Hippocampal formation (tissue), 2 donors: ENCODE measurements around the gene CYYR1.

ENCODE experiments used
- DNase-seq, 2 donors: peaks; one replicate each; lab custom pipeline; 2025; lab: John Stamatoyannopoulos, UW

CYYR1 gene

DNA sequence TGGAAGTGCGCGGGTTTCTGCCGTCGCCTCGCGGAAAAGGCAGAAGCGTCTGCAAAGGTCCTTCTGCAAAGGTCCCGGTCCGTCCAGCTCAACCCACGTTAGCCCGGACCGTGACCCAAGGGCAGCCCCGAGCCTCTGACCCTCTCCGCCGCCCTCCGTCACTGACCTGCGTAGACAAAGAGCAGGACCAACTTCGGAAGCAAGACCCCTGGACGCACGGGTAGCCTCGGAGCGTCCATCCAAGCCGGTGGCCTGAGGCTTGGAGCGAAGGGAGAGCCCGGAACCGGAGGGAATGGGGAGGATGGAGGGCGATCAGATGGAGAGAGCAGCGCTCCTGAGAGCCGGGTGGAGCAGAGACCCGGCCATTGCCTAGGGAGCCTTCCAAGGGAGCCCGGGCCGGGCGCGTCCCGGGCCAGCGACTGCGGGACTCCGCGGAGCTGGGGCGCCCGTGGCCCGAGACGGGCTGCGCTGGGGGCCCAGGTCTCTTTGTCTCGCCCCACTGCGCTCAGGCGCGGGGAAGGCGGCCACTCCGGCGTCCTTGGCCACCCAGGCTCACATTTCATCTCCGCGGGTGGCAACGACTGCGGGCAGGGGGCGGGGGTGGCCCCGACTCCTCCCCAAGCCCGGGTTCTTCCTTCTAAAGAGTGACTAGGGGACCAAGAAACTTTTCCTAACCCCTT, at the start of gene CYYR1:
CYYR1 (minus strand) TSS at position 585 of the 680 bp plus-strand sequence; CDS start at position 239, 346 bp downstream.
- no peak for DNase-seq

DNA sequence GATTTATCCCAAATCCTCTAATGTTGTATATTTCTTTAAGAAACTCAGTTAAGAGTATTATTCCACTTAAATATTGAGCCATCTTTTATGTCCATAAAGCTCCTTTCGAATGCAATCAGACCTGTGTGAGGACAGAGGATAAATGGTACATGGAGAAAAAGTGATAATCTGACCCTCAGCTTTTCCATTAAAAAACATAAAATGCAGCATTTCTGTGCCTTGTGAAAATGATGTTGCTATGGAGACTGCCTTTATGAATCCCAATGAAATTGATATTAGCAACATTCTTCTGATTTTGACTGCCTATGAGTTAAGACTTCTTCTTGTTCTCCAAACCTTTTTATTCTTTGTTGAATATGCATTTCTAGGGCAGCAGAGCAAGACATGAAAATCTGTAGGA, 44.1 kb upstream of the CYYR1 start:
- DNase-seq: no peak

DNA sequence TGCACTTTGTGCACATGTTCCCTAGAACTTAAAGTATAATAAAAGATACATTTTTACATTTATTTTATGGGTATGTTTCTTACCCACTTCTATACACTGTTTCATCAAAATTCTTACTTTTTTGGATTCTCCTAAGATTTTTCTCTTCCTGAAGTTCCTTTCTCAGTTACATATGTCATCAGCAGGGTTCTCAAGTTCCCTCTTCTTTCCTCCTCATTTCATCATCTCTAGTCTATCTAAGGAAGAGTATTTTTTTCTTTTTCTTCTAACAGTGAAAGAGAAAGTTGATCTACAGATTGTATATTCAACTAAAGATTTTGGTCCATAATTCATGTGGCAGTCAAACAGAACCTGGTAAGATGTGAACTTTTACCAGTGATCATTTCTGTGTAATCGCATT, 41.2 kb upstream of the CYYR1 start:
- no peak for DNase-seq

DNA sequence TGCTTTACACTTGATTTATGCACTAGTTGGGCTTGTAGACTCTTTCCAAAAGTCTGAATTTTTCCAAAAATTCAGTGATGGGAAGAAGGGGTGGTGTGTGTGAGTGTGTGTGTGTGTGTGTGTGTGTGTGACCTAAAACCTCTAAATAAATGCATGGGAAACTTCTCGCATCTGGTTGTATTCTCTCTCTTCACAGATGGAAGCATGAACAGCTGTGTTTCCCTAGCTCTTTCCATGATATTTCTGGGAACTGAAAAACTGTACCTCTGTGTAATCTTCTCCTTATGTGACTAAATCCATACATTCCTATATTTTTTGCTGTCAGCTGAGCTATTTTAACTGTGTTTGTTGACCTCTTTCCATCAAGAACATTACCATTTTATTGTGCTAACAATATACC, 26.2 kb upstream of the CYYR1 start:
- no peak for DNase-seq

DNA sequence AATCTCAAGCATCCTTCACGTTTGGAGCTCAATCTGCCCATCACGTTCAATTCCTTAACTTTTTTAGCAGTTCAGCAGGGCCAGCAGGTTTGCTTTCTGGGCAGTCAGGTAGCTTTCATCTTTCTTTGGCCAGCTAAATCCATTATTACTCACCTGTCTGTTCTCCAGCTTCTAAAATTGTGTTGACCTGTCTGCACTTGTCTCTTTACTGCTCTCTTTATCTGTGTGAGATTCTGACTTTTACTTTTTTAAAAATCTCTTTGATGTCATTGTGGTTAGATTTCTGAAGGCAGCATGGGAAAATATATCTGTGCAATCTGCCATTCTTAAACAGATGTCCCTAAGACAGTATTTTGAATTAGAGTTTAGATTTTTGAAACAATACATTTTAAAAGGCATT, 24.9 kb upstream of the CYYR1 start:
- no peak for DNase-seq

DNA sequence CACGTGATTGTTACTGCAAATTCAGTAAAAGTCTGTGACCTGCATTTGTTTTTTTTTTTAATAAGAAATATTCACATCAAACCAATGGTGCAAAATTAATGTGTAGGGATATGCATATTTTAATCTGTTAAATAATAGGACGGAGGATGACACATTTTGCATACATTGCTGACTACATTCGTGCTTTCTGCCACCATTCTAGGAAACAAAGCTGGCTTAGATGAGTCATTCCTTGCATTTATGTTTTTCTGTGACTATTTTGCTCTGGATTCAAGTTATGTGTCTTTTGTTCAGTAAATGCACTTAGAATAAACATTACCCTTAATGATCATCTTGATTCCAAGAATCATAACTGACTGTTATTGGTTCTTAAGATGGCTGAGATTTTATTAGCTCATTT, 23.9 kb upstream of the CYYR1 start:
- no peak for DNase-seq

DNA sequence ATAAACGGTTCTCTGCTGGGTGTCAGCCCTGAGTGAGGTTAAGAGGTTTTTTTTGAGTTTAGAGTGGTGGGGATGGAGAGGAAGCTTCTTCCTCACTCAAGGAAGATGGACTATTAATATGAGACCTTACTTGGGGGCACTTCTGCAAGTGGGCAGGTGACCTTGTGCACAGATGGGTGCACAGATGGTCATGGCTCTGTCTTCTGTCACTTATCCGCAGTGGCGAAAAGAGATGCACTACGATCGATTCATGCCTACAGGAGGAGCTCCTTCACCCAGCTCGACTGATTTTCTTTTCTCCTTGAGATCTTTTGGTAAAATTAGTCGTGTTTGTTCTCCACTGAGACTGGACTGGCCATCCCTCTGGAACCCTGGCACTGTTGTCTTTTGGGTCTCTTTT, 22.9 kb upstream of the CYYR1 start:
- DNase-seq: no peak

DNA sequence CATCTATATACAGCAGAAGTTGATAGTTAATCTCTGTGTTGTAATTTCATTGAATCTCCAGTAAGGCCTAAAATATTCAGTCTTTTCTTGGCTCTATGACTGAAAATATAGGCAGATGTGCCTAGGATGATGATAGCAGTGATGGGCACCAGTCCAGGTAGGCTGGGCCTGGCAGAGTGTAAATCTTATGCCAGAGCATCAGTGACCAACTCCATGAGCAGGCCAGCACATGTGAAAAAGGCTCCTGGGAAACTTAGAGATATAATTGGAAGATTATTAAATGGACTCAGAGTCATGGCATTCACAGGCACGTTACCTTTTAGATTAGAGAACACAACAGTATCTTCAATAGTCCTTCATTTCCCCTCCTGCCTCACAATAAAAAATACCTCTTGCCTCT, 20.7 kb upstream of the CYYR1 start:
- no peak for DNase-seq

DNA sequence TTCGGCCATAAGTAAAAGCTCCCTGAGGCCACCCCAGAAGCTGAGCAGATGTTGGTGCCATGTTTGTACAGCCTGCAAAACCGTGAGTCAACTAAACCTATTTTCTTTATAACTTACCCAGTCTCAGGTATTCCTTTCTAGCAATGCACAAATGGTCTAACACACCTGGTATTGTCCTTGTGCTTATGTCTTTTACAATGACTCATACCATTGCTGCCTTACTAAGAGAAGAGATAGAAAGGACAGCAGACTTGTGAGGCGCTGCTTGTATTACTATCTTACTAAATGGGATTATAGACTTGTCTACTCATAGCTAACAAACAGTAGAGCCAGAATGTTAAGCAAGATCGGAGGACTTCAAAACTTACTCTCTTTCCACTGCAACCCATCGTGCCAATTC, 18.5 kb upstream of the CYYR1 start:
- no peak for DNase-seq

DNA sequence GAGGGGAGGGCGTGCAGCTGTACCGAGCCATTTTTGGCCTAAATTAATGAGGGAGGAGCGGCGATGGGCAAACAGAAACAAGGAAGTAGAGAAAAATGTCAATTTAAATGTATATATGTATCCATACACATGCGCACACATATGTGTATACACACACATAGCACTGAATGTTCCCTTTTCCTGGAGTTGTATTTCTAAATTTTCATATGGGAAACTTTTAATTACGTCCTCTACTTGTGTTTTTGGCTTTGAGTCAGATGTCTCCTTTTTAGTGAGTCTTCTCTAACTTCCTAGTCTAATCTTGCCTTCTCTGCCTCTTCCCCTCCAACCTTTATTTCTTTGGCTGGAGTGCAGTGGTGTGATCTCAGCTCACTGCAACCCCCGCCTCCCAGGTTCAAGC, 15.4 kb upstream of the CYYR1 start:
- DNase-seq: no peak

DNA sequence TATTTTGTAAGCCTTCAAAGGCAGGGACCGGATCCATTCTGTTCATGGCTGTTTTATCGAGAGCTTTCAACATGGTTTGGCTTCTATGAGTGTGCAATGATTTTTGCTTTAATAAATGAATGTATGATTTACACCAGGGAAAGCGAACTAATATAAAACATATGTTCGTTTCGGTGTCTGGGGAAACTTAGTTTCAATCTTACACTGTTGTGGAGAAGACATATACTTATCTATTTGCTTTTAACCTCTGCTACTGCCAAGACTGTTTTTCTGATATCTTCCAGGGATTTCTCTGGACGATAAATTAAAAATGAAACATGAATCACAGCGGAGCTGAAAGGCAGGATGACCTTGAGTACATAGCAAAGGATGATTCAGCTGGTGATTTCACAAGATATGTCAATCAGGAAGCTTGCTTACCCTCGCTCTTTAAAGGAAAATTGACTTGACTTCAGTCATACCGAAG, 14.7 kb upstream of the CYYR1 start:
- no peak for DNase-seq

DNA sequence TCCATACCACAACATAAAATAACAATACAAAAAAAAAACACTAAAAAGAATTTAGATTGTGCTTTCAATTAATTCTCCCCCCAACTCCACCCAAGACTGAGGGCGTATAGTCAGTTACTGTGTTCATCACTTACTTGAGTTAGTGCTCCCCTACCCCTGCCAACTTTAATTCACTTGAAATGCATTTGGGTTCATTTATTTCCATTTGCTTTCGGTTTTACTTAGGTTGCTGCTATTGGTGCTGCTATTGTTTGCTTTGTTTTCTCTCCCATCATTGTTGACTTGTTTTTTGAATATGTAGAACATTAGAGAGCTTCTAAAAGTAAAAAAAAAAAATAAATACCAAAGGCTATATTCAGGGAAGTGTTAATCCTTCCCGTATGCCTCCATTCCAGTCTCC, 10.7 kb upstream of the CYYR1 start:
- no peak for DNase-seq

DNA sequence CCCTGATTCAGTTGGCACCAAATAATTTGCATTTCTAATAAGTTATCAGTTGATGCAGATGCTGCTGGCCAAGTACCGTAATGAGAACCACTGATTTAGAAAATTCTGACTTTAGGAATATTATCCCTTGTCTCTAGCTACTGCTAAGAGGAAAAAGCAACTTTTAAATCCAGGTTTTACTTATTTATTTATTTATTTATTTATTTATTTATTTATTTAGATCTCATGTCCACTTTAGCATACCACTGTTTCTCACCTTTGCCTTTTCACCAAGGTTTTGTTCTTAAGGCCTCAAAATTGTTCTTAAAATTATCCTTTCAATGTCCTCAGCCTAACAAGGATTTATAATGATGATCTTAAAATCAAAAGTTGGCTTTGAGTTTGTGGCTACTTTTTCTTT, 8.7 kb upstream of the CYYR1 start:
- no peak for DNase-seq

DNA sequence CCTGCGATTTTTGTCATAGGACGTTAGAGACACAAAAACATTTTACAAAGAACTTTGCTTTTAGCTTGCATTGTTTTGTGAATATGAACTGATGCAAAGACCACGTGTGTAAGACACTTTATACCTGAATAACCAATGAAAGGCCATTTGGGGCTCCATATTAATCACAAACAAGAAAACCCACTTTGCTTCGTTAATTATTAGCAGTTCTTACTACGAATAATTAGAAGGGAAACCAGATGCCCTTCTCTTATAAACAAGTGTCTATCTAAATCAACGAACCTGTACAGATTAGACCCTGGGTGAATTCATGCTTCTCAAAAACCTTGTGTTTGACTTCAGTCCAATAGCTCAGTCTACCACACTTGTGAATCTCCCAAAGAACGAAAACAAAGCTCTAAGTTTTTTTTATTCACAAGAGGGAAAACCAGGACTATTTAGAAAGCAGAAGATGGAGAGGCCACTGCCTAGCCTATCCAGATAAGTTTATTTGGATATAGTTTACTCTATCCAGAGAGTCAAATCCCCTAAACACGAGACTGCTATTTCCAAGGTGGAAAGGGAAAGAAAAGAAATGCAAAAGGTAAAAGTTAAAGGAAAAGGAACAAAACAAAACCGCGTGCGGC, 897 bp downstream of the CYYR1 start:
- no peak for DNase-seq

DNA sequence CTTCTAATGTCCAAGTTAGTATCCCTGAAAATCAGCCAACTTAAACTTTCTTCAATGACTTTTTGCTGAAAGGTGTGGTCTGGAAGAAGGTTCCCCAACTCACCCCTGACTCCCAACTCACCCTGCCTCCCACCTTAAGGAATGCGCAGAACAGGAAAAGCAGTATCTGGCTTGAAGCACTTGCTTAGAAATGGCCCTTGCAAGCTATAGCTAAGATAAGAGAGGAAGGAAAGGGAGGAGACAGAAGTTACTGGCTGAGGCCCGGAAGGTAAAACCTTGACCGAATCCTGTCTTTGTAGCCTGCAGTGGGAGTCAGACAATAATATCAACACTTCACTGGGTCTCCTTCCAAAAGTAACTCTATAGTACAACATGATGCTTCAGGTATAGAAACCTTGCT, 2.9 kb downstream of the CYYR1 start:
- no peak for DNase-seq

DNA sequence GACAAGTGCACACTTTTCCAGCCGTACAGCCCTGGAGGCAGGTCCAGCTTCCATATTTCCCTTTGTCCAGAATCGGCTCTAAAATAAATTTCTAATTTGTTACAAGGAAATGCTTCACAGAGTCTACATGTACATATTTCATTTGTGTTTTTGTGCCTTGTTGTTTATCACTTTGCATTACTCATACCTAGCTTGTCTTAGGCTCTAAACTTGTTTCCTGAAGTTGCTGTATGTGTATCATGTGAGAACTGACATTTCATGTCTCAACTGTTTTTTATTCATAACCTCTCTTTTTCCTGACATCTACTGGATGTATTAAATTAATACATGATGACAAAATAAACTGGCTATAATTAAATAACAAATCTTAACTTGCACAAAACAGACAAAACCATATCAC, 7.5 kb downstream of the CYYR1 start:
- DNase-seq: no peak

DNA sequence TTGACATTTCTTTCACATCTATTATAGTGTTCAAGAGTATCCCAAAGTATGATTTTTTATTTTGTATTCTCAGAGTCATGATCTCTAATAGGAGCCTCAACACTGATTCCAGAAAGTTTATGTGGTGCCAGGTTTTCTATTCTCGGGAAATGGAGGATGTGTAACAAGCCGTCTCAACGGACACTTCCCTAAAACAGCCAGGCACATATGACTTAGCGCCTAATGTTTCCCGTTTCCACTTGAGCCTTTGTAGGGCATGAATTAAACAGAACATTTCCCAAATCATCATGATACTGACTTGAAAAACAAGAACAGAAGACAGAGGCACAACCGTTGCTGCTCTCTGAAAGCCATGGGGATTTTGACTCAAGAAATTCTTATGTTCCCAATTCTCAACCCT, 8.0 kb downstream of the CYYR1 start:
- DNase-seq: no peak

DNA sequence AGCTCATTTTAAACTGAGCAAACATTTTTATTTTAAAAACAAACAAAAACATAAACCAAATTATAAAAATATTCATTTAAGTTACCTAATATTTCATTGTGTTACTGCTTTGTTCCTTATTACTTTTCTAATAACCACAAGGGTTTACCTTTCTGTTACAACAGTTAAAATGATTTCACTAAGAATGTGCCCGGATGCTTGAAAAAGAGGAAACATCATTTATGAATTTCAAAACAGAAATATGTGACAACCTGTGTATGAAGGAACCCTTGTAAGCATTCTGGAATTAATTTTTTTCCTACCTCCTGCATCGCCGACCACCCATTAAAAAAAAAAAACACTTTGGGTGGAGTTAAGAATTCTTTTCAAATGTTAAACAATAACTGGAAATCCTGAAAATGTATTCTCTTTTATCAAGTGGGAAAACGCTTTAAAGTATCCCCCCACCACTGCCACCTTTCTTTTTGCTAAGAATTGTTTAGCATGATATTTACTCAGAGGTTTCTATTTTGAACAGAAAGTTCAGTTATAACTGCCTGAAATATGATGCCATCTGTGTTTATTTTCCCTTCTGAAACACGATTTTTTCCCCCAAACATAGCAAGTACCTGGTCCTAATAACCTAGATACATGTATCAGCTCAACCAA, 9.1 kb downstream of the CYYR1 start:
- no peak for DNase-seq

DNA sequence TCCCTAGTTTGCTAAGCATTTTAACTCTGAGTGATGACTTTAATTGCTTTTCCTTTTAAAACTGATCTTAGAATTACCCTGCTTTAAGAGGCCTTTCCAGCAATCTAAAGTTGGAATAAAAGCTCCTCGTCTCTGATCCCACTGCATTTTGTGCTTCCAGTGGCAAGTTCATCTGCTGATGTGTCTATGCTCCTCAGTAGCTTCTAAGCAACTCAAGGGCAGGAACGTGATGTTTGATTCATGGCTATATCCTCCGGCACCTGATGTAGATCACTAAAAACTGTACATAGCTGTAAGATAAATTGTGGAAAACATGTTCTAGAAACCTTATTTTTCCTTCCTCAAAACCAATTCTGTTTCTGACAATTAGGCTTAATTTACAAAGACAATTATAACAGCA, 12.5 kb downstream of the CYYR1 start:
- no peak for DNase-seq

DNA sequence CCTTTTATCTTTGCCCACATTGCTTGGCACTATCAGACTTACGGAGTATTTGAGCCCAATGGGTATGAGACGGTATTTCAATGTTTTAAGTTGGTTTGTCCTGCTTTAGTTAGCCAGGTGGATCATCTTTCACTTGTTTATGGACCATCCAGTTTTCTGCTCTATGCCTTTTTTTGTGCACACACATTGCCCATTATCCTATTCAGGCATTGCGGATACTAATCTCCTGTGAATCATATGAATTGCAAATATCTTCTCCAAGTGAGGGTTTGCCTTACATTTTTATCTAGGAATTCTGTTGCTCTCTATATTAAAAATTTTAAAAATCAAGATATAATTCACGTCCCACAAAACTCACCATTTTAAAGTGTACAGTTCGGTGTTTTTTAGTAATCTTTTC, 14.0 kb downstream of the CYYR1 start:
- no peak for DNase-seq

DNA sequence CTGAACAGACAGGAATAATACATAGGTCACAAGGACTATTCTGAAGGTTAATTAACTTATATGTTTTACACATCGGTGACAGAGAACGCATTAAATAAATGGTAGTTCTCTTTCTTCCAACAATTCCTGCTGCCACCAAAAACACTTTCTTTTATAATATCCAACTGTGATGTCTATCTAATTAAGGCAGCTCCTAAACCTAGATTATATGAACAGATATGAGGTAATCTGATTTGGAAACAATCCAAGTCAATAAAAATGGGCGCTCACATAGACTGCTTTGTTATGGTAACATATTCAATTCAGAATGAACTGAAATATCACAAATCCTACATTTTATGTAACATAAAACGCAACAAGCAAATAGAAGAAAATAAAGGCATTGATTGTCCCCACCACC, 16.0 kb downstream of the CYYR1 start:
- no peak for DNase-seq

DNA sequence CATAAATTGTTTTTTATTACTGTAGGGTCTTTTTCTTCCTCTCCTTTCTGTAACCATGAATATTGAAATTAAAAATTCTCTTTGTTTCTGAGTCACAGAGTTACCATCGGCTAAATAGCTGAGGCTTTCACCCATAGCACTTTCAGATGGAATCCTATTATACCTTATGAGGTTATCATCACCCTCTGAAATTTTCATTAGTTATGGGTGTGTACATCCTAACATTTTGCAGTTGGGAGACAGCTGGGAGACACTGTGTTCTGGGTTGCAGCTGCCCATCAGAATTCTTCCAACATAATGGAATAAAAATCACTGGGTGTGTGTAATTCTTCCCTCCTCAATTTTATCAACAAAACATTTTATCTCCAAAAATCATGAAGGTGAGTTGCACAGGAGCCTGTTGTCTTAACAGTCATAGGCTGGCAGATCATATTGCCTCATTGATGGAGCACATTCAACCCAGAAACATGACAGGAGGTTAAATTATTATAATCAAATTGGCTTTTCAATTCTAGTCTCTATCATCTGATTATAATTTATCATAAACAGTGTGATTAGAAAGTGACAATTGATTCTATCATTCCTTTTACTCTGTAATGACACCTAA, 17.4 kb downstream of the CYYR1 start:
- DNase-seq: no peak

DNA sequence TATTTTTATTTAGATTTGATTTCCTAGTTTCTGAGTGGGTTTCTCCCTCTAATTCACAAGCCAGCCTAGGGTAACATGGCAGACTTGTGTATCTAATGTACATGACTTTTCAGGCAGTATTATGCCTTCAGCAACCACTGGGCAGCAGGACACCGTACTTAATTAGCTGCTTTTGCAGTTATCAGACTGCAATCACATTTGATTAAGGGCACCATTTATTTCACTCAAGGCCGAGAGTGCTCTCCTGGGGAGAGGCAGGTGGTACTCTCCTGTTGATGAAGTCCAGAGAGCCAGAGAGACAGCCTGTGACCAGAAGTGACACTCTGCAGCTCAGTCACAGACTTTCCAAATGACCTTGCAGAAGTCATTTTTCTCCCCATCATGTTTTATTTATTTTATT, 18.7 kb downstream of the CYYR1 start:
- DNase-seq: no peak
